Nephron (organoid): ENCODE results near the gene RDH12.

Experiments
- H3K27ac Mint-ChIP-seq, 3 experiments: 2 replicates each; pipeline ENCODE4 v1.8.0; 2020; ENCODE audit warnings: mixed read lengths in 3 of 3, mild to moderate bottlenecking in 2 of 3, moderate library complexity in 1 of 3
- H3K27me3 Mint-ChIP-seq: 2 replicates; pipeline ENCODE4 v1.8.0; 2021; ENCODE audit warnings: low read depth, mild to moderate bottlenecking, moderate library complexity, mixed read lengths
- H3K36me3 Mint-ChIP-seq: 2 replicates; pipeline ENCODE4 v1.8.0; 2020; ENCODE audit warnings: low read depth, mixed read lengths
- H3K4me1 Mint-ChIP-seq: 2 replicates; pipeline ENCODE4 v1.8.0; 2020; ENCODE audit warnings: mixed read lengths
- H3K4me3 Mint-ChIP-seq, 3 experiments: 2 replicates each; pipeline ENCODE4 v1.8.0; 2020; ENCODE audit warnings: mild to moderate bottlenecking in 3 of 3, mixed read lengths in 3 of 3, moderate library complexity in 2 of 3
- H3K9me3 Mint-ChIP-seq: 2 replicates; pipeline ENCODE4 v1.8.0; 2020; ENCODE audit warnings: mixed read lengths
- CTCF ChIP-seq, 3 experiments: fragments of 200-600 bp; sonication (generic); IDR thresholded peaks; one replicate each; pipeline ENCODE4 v1.5.0; 2021; ENCODE audit warnings: antibody characterized with exemption in 3 of 3; ENCODE audit not compliant: unreplicated experiment in 3 of 3

RDH12 gene

DNA sequence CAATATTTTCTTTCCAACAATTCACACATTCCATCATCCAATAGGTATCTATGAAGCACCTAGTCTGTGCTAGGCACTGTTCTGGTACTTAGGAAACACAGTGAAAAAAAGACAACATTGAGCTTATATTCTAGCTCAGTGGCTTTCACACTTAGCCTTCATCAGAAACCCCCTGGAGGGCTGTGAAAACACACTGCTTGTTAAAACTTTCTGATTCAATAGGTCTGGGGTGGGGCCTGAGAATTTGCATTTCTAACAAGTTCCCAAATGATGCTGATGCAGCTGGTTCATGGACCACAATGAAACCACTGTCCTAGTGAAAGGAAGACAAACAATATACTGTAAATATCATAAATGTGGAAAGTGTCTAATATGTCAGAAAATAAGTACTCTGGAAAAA, 33.1 kb upstream of the RDH12 start:
- H3K9me3 Mint-ChIP-seq, result no peaks in the 10 kb centered on the region
- H3K4me3 Mint-ChIP-seq, result no peak overlapping the region
- no peak for TF ChIP-seq CTCF (IDR thresholded peaks at IDR 0.05; ENCODE audit: unreplicated experiment in 3 of 3)
- H3K27ac Mint-ChIP-seq, result no peak overlapping the region
- peaks cover 8% of the 10 kb centered on the region for H3K36me3 Mint-ChIP-seq
- H3K27me3 Mint-ChIP-seq, result no peaks in the 10 kb centered on the region
- peaks cover 11% of the 10 kb centered on the region for H3K4me1 Mint-ChIP-seq

DNA sequence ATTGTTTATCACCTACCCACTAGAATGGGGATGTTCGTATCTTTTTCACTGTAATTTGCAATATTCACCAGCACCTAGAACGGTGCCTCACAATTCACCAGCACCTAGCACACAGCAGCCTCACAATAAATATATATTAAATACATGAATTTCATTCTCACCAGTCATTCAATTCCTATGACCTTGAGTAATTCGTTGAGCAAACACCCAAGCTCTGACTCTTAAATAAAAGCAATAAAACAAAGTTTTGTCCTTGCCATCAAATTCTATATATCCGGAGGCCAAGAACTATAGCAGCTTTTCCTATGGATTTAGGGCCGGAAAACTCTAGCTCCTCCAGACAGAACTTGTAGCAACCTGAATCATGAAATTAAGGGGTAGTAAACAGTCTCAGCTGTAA, 28.2 kb upstream of the RDH12 start:
- Mint-ChIP-seq H3K9me3 (no peaks in the 10 kb centered on the region), H3K4me1 (peaks cover 27% of the 10 kb centered on the region), H3K27me3 (no peaks in the 10 kb centered on the region), H3K27ac (peak overlapping the region; percentile 95 to 100 (median 98)), H3K36me3 (peaks cover 20% of the 10 kb centered on the region), H3K4me3 (peak overlapping the region; percentile 94 to 97 (median 96))
- no peak for TF ChIP-seq CTCF (IDR thresholded peaks at IDR 0.05; ENCODE audit: unreplicated experiment in 3 of 3)

DNA sequence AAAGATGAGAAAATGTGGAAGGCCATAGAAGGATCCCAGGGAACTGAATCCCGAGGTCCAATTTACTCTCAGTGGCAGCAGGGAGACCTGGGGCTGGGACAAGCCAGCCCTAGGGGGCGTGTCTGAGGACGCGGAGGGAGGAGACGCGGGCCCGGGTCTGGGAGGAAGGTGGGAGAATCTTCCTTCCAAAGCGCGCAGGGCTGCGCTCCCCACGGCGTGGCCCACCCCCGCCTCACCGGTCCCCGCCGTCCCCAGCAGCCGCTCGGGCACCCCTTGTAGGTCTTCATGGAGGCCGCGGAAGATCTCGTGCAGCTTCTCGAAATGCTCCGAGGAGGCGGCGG, 27.6 kb upstream of the RDH12 start:
- Mint-ChIP-seq H3K4me3 (peak overlapping the region; percentile 94 to 97 (median 96)), H3K27me3 (no peaks in the 10 kb centered on the region), H3K36me3 (peaks cover 25% of the 10 kb centered on the region), H3K4me1 (peaks cover 27% of the 10 kb centered on the region), H3K27ac (peak overlapping the region; percentile 95 to 100 (median 98)), H3K9me3 (no peaks in the 10 kb centered on the region)
- peak in 1 of 3 experiments; percentile 14 for TF ChIP-seq CTCF (IDR thresholded peaks at IDR 0.05; ENCODE audit: unreplicated experiment in 3 of 3)

- Mint-ChIP-seq H3K4me3 (peak within 1 kb of the TSS; percentile 97 to 99 (median 98)), H3K4me1 (peaks cover 27% of the 10 kb centered on the region)
These were observed 27.0 kb upstream of the RDH12 start, which contains the start of gene VTI1B for GRCh38 chr14:67674480-67675218. Gene VTI1B (minus strand): TSS chr14:67674632. CDS start chr14:67674489, 143 bp downstream.

GRCh38 chr14:67675219-67675582, 26.5 kb upstream of the RDH12 start:
- Mint-ChIP-seq H3K36me3 (peaks cover 23% of the 10 kb centered on the region), H3K9me3 (no peaks in the 10 kb centered on the region), H3K27ac (peak overlapping the region; percentile 98 to 100 (median 100)), H3K27me3 (no peaks in the 10 kb centered on the region), H3K4me1 (peaks cover 27% of the 10 kb centered on the region), H3K4me3 (peak overlapping the region; percentile 97 to 99 (median 98))
- TF ChIP-seq CTCF (IDR thresholded peaks at IDR 0.05; ENCODE audit: unreplicated experiment in 3 of 3), result no peak

More at GRCh38 chr14:67674480-67675218, 27.0 kb upstream of the RDH12 start, which contains the start of gene VTI1B:
- Mint-ChIP-seq H3K9me3 (no peaks in the 10 kb centered on the region), H3K27ac (peak within 1 kb of the TSS; percentile 98 to 100 (median 100)), H3K36me3 (peaks cover 25% of the 10 kb centered on the region), H3K27me3 (no peaks in the 10 kb centered on the region)
- peak in 1 of 3 experiments; percentile 20 for TF ChIP-seq CTCF (IDR thresholded peaks at IDR 0.05; ENCODE audit: unreplicated experiment in 3 of 3)

DNA sequence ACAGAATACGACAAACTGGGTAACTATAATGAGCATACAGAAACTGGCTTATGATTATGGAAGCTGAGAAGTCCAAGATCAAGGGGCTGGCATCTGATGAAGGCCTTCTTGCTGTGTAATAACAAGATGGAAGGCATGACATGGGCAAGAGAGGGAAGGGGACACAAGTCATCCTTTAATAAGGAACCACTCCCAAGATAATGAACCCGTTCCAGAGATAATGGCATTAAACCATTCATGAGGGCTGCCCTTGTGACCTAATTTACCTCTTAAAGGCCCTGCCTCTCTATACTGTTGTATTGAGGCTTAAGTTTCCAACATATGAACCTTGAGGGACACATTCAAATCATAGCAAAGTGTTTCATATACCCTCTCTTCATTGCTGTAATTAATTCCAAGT, 22.7 kb upstream of the RDH12 start:
- Mint-ChIP-seq H3K36me3 (peaks cover 47% of the 10 kb centered on the region), H3K9me3 (no peaks in the 10 kb centered on the region), H3K4me3 (no peak overlapping the region), H3K27ac (no peak overlapping the region), H3K4me1 (peaks cover 12% of the 10 kb centered on the region), H3K27me3 (no peaks in the 10 kb centered on the region)
- TF ChIP-seq CTCF (IDR thresholded peaks at IDR 0.05; ENCODE audit: unreplicated experiment in 3 of 3), result no peak
